HUDEP-2 (cell line): ENCODE results near the gene RNLS.

ENCODE experiments used
- DNase-seq, 76 experiments: peaks; one replicate each; lab custom pipeline; 2025; ENCODE audit not compliant: unreplicated experiment in 76 of 76; lab: John Stamatoyannopoulos, UW

The RNLS gene

DNA sequence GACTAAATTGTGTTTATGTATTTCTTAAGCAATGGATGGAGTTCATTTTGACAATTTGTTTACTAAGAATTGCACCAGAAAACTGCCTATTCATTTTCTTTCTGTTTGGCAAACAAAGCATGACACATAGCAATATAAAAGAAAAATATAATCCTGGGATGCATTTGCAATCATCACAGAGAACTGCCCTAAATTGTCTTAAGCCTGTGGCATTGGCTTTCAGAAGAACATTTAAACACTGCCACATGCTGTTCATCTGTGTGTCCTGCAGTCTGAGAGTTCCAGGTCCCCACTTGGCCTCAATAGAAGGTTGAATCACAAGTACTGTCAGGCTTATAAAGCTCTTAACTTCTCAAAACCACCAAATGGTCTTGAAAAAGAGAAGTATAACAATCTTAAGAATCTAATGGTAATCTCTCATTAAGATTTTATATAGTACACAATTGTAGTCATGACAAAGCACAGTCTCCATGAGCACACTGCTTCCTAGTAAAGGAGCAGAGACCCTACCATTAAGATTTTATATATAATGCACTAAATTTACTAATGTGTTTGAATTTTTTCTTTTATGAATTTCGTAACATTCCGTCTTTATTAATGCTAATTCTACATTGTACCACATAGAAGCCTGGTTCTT is 29.9 kb downstream of the RNLS start:
- peak in 10 of 76 experiments; percentile 3 to 46 (median 9) for DNase-seq

- no peak for DNase-seq
Observed at GRCh38 chr10:88551246-88551645, 31.9 kb downstream of the RNLS start.

DNA sequence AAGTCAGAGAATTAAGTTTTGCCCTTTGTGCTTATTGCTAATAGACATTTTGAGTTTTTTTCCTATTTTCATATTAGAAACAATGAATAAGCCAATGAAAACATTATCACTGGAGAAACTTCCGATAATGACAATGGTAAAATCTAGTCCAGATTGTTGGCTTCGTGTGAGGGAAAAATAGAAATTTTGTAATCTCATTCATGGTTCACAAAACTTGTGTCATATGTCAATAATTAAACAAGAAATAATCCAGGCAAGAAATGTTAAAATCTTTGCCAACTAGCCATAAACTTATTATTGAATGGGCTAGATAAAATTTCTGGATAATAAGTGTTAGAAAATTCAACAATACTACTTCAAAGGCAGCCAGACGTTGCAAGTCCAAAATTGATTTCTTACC is 36.6 kb downstream of the RNLS start:
- no peak for DNase-seq

- peak in 25 of 76 experiments; percentile 1 to 65 (median 18) for DNase-seq
Observed at GRCh38 chr10:88545359-88545758, 37.8 kb downstream of the RNLS start.

DNA sequence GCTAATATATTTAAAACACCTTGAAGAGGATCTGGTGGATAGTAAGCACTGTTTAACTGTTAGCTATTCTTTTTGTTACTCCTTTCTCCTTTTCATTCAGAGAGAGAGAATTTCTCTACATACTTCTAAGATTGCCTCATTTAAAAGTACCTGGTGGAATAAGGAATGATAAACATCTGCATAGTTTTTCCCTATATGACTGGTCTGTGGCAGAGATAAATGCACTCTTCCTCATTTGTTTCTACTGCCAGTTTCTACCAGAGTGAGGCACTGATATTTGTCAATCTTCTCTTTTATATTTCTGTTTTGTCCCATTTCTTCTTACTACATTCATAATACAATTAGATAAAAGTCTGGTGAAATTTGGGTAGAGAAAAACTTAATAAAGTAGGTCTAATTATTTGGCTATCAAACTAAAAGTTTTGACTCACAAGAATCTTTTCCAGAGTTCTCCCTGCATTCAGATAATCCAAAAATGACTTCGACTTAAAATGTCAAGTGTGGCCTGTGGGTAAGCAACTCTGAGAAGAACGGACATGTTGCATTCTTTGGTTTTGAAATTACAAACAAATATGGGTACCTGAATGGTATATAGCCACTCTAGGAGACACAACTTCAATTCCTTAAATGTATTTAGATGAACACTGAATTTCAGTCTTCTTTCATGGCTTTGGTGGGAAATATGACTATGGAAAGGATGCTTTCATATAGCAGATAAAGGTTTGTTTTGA is 38.8 kb downstream of the RNLS start:
- no peak for DNase-seq

GRCh38 chr10:88542522-88542921 is 40.6 kb downstream of the RNLS start:
- DNase-seq = no peak

- no peak for DNase-seq
Observed at GRCh38 chr10:88541116-88541626, 41.9 kb downstream of the RNLS start.

- no peak for DNase-seq
Observed at GRCh38 chr10:88540351-88540750, 42.8 kb downstream of the RNLS start.

GRCh38 chr10:88538048-88538447 is 45.1 kb downstream of the RNLS start:
- no peak for DNase-seq

DNA sequence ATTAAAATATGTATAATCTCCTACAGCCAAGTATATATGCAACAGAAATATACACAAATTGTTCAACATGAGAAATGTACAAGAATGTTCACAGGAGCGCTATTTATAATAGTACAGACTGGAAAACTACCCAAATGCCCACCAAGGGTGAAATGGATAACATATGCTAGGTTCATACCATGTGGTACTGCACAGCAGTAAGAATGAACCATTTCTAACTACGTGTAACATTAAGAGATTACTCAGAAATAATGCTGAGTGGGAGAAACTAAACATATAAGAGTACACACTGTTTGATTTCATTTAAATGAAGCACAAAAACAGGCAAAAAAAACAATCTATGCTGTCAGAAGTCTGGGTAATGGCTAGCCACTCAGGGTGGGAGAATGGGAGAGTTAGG is 45.8 kb downstream of the RNLS start:
- no peak for DNase-seq

DNA sequence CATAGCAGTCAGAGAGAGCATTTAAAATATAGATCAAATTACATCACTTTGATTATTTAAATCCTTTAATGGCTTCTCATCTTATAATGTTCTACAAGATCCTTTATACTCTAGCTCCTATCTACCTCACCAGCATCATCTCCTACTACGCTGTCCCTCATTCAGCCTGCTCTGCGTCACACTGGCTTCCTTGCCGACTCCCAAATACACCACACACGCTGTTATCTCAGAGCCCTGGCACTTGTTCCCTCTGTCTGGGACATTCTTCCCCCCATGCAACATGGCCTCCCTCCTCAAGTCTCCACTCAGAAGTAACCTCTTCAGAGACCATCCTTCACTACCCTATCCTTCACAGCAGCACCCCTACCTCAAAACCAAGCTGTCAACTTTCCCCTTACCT is 46.7 kb downstream of the RNLS start:
- no peak for DNase-seq

DNA sequence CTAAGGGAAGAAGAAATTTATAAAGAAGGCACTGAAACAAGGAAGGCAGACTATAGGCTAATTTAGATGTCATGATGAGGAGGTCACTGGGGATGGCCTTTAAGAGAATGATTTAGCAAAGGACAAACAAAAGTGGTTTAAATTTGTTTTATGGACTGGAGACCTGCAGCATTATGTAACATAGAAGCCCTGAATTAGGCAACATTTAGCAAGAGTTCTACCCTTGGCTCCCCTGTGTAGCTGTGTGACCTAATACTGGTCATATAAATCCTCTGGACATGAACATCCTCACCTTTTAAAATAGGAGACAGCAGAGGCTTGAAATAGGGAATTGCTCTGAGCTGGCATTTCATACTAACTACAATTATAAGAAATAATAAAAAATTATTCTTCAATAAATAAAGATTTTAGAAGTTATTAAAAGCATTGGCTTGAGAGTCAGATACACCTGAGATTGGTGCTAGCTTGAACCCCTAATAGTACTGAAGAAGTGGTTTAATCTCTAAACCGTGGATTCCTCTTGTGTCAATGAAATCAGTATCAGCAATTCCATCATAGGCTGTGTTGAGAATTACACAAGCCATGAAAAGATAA is 48.9 kb downstream of the RNLS start:
- no peak for DNase-seq

- no peak for DNase-seq
Observed at GRCh38 chr10:88531392-88532052, 51.6 kb downstream of the RNLS start.

- no peak for DNase-seq
Observed at GRCh38 chr10:88530629-88531391, 52.3 kb downstream of the RNLS start.

GRCh38 chr10:88530093-88530492 is 53.0 kb downstream of the RNLS start:
- no peak for DNase-seq

DNA sequence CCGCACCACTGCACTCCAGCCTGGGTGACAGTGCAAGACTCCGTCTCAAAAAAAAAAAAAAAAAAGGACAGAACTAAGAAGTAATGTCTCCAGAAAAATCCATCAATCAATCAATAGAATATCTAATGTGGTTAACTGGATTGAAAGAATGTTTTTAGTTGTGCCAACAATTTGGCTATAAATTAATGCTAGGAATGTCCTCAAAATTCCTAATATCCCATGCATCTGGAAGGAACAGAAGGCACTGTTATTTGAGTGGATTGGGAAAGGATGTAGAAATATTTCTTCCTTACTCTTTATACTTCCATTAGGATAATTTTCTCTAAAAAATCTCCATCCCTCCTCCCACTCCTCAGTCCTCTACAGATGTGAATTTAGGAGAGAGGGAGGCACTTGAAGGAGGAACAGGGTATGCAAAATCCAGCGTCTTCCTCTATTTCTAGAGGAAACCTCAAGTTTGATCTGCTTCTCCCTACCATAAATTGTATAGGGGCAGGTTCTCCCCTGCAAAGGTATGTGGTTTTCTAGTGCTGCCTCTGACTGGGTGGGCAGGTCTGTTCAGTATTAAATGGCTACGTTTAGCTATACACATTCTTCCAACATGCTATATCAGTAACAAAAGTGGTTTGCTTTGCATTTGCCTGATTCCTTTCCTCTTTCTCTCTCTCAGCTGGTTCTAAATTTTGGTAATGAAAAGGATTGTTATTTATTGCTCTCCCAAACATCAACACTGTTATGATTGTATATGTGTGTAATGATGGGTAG is 54.1 kb downstream of the RNLS start:
- no peak for DNase-seq

DNA sequence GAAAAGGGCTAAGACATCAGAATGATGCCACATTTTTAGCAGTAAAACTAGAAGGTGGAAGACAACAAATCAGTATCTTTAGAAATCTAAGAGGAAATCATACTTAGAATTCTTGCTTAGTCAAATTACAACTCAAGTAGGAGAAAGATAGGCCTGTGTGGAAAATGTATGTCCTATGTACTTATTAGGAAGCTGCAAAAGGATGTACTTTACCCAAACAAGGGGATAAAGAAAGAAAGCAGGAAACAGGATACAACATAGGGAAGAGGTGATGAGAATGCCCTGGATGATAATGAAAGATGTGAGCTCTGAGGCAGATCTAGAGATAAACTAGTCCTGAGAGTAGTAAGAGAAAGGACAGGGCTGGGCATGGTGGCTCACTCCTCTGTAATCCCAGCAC is 54.9 kb downstream of the RNLS start:
- no peak for DNase-seq

DNA sequence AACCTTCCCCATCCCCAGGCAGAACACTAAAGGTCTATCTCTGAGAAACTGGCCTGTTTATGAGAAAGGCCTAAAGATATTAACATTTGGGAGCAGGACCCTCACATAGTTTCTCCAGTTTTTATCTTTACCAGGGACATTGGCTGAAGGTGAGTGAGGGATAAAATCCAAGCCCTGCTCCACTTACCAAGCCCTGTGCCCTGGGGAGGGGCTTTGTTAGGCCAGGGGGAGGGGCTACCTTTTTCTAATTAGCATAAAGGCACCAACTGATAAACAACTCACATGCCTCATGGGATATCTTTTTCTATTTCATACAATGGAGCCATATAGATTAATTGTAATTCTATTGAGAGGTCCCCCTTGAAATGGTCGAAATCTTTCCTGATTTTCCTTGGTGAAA is 55.9 kb downstream of the RNLS start:
- DNase-seq = no peak

DNA sequence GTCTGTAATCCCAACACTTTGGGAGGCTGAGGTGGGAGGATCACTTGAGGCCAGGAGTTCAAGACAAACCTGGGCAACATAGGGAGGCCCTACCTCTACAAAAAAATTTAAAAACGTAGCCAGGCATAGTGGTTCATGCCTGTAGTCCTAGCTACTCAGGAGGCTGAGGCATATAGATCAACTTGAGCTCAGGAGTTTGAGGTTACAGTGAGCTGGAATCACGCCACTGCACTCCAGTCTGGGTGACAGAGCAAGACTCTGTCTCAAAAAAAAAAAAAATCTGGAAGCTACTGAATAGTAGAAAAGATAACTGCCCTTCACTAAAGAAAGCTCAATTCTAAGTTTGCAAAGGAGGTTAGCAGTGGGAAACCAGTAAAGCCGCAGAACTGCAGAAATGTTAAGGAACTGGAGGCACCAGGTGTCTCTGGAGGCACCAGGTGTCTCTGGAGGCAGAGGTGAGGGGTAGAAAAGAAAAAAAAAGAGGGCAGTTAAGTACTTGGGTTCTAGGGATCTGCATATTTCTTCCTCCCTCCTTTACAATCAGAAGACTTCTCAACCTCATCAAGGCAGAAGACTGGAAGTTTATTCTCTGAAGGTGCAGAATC is 56.5 kb downstream of the RNLS start:
- DNase-seq = no peak
